Liver (tissue), 9 donors: ENCODE data around the gene F2R. TPM values are rescaled to one million over a fixed set of nuclear protein-coding genes. Genes with fewer than 3 reads are reported as not detected.

Source experiments
- DNase-seq: peaks from one replicate; pipeline ENCODE4 v3.0.0-alpha.2; 2017; ENCODE audit warnings: low spot score
- H3K27ac ChIP-seq, 2 donors: one replicate each; pipeline ENCODE4 v1.7.0; 2013; ENCODE audit warnings: inconsistent platforms in 2 of 2, low read length in 2 of 2, control low read depth in 1 of 2, low read depth in 1 of 2, mild to moderate bottlenecking in 1 of 2
- H3K27me3 ChIP-seq, 4 donors: one replicate each; pipeline versions ENCODE4 v1.6.1 to v1.7.0; 2013; ENCODE audit warnings: low read length in 3 of 4, inconsistent platforms in 1 of 4, mild to moderate bottlenecking in 1 of 4, moderate library complexity in 1 of 4; ENCODE audit not compliant: control insufficient read depth in 4 of 4, insufficient read depth in 4 of 4
- H3K36me3 ChIP-seq, 4 donors: one replicate each; pipeline versions ENCODE4 v1.6.1 to v1.7.0; 2013; ENCODE audit warnings: low read length in 3 of 4, mild to moderate bottlenecking in 3 of 4, low read depth in 1 of 4, moderate library complexity in 1 of 4; ENCODE audit not compliant: control insufficient read depth in 4 of 4, insufficient read depth in 3 of 4
- H3K4me1 ChIP-seq, 4 donors: one replicate each; pipeline versions ENCODE4 v1.6.1 to v1.7.0; 2013; ENCODE audit warnings: low read length in 3 of 4, mild to moderate bottlenecking in 3 of 4, moderate library complexity in 1 of 4; ENCODE audit not compliant: control insufficient read depth in 4 of 4, insufficient read depth in 4 of 4
- H3K4me3 ChIP-seq, 3 donors: one replicate each; pipeline versions ENCODE4 v1.6.1 to v1.7.0; 2013; ENCODE audit warnings: low read length in 3 of 3, control low read depth in 1 of 3, low read depth in 1 of 3, mild to moderate bottlenecking in 1 of 3
- H3K9ac ChIP-seq, 2 donors: one replicate each; pipeline ENCODE4 v1.7.0; 2013; ENCODE audit warnings: low read length in 2 of 2, mild to moderate bottlenecking in 2 of 2, moderate library complexity in 2 of 2, control low read depth in 1 of 2, low read depth in 1 of 2
- H3K9me3 ChIP-seq, 4 donors: one replicate each; pipeline versions ENCODE4 v1.6.1 to v1.7.0; 2013; ENCODE audit warnings: low read length in 3 of 4; ENCODE audit not compliant: control insufficient read depth in 4 of 4
- EGR1 ChIP-seq, 2 donors: IDR thresholded peaks; 2 replicates each; pipeline ENCODE4 v1.6.1; 2016 to 2018; ENCODE audit warnings: antibody characterized with exemption in 2 of 2, low read depth in 2 of 2
- FOXA1 ChIP-seq: IDR thresholded peaks from 2 replicates; pipeline ENCODE4 v1.6.1; 2016; ENCODE audit warnings: antibody characterized with exemption
- FOXA2 ChIP-seq: IDR thresholded peaks from 2 replicates; pipeline ENCODE4 v1.6.1; 2016; ENCODE audit warnings: antibody characterized with exemption
- HNF4A ChIP-seq, 2 donors: conservative IDR thresholded peaks; 2 replicates each; pipeline ENCODE4 v1.6.1; 2016; ENCODE audit warnings: antibody characterized with exemption in 2 of 2, mild to moderate bottlenecking in 2 of 2
- HNF4G ChIP-seq: IDR thresholded peaks from 2 replicates; pipeline ENCODE4 v1.6.1; 2016; ENCODE audit warnings: antibody characterized with exemption
- JUND ChIP-seq, 2 donors: IDR thresholded peaks; 2 replicates each; pipeline ENCODE4 v1.6.1; 2016; ENCODE audit warnings: antibody characterized with exemption in 2 of 2
- NR2F2 ChIP-seq: IDR thresholded peaks from 2 replicates; pipeline ENCODE4 v1.6.1; 2016; ENCODE audit warnings: antibody characterized with exemption
- RAD21 ChIP-seq, 2 donors: IDR thresholded peaks; 2 replicates each; pipeline ENCODE4 v1.6.1; 2016; ENCODE audit warnings: antibody characterized with exemption in 2 of 2, mild to moderate bottlenecking in 2 of 2
- RXRA ChIP-seq, 2 donors: IDR thresholded peaks; 2 replicates each; pipeline ENCODE4 v1.6.1; 2017 to 2018; ENCODE audit warnings: antibody characterized with exemption in 2 of 2, mild to moderate bottlenecking in 1 of 2
- SP1 ChIP-seq: IDR thresholded peaks from 2 replicates; pipeline ENCODE4 v1.6.1; 2018; ENCODE audit warnings: antibody characterized with exemption, mild to moderate bottlenecking
- TAF1 ChIP-seq: conservative IDR thresholded peaks from 2 replicates; pipeline ENCODE4 v1.6.1; 2016; ENCODE audit warnings: antibody characterized with exemption, mild to moderate bottlenecking
- WGBS: extraction: QIAGEN DNeasy Blood & Tissue Kit; methylation state at CpG from one replicate; pipeline ENCODE4 v1.1.7; 2013; 5-methylcytosine and 5-hydroxymethylcytosine counted together
- polyA plus RNA-seq, 2 donors: library from polyadenylated mRNA; stranded (reverse) in 1 of 2; unstranded in 1 of 2; fragments of 200-250 nt in 1 of 2; fragments of >200 nt in 1 of 2; fragmentation: Nextera tagmentation in 1 of 2; extraction: Ambion mirVana in 1 of 2; gene quantifications; one replicate each; pipeline versions ENCODE4 v1.2.1 to v1.2.3, GENCODE V29; 2013 to 2015
- total RNA-seq, 2 donors: library from RNA; depleted of rRNA; stranded (reverse); fragments of >200 nt; gene quantifications; one replicate each; pipeline ENCODE4 v1.2.3, GENCODE V29; 2014
- TF ChIP-seq, protein P1 (sequence below): IDR thresholded peaks from 2 replicates; pipeline ENCODE4 v1.6.1; 2016; ENCODE audit warnings: antibody characterized with exemption, mild to moderate bottlenecking
- TF ChIP-seq, protein P2 (sequence below): IDR thresholded peaks from 2 replicates; pipeline ENCODE4 v1.6.1; 2016; ENCODE audit warnings: antibody characterized with exemption
- TF ChIP-seq, protein P3 (sequence below): IDR thresholded peaks from 2 replicates; pipeline ENCODE4 v1.6.1; 2016; ENCODE audit warnings: antibody characterized with exemption
- TF ChIP-seq, protein P4 (sequence below): fragments of 150-350 bp; IDR thresholded peaks from 2 replicates; pipeline ENCODE4 v1.5.1; 2017; ENCODE audit warnings: improper control_type of control experiment, low read depth, low read length; ENCODE audit not compliant: missing input control
- donor health status: healthy.
- donor health status: healthy.
- donor health status: healthy.
- donor health status: healthy.
- donor health status: healthy.

The F2R gene
- total and polyA plus RNA-seq, 4 donors, result 5.9 to 18.7 (median 9.5) TPM

DNA sequence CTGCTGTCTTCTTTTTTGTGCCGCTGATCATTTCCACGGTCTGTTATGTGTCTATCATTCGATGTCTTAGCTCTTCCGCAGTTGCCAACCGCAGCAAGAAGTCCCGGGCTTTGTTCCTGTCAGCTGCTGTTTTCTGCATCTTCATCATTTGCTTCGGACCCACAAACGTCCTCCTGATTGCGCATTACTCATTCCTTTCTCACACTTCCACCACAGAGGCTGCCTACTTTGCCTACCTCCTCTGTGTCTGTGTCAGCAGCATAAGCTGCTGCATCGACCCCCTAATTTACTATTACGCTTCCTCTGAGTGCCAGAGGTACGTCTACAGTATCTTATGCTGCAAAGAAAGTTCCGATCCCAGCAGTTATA is 17.1 kb downstream of the F2R start (continued):
- TF ChIP-seq, protein P1, sequence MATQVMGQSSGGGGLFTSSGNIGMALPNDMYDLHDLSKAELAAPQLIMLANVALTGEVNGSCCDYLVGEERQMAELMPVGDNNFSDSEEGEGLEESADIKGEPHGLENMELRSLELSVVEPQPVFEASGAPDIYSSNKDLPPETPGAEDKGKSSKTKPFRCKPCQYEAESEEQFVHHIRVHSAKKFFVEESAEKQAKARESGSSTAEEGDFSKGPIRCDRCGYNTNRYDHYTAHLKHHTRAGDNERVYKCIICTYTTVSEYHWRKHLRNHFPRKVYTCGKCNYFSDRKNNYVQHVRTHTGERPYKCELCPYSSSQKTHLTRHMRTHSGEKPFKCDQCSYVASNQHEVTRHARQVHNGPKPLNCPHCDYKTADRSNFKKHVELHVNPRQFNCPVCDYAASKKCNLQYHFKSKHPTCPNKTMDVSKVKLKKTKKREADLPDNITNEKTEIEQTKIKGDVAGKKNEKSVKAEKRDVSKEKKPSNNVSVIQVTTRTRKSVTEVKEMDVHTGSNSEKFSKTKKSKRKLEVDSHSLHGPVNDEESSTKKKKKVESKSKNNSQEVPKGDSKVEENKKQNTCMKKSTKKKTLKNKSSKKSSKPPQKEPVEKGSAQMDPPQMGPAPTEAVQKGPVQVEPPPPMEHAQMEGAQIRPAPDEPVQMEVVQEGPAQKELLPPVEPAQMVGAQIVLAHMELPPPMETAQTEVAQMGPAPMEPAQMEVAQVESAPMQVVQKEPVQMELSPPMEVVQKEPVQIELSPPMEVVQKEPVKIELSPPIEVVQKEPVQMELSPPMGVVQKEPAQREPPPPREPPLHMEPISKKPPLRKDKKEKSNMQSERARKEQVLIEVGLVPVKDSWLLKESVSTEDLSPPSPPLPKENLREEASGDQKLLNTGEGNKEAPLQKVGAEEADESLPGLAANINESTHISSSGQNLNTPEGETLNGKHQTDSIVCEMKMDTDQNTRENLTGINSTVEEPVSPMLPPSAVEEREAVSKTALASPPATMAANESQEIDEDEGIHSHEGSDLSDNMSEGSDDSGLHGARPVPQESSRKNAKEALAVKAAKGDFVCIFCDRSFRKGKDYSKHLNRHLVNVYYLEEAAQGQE, result no peak
- no peak for TF ChIP-seq TAF1

DNA sequence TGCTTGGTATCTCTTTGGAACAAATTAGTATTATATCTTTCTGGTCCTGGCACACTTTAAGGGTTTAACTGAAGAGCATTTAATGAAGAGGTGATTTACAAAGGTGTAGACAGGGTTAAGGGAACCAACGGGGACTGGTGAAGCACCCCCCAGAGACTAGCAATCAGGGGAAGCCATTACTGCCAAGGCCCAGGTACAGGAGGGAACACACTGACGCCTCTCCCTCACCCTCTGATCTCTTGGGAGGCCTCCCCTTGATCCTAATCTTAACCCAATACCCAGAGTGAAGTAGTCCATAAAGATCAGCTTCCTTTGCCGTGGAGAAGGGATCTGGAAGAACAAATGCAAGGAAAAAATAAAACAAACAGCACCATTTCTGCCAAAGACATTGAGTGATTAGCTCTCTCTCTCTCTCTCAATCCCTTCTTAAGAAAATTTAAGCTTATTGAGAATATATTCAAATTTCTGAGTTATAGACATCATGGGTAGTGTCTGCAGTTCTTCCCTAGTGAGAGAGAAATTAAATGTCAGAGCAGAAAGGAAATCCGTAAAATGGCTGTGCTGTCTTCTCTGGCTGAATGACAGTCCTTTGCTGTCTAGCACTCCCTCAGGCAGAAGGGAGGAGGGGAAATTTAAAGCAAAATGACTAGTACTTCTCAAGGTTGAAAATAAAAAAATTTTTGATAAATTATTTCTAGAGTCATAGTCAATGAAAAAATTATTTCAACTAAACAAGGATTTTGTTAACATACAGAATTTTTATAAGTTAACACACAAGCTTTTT is 20.0 kb downstream of the F2R start:
- 85% methylated on average over 4 of the region's 4 CpGs for WGBS
- Histone ChIP-seq H3K4me1 (no peaks in the 10 kb centered on the region), H3K27ac (no peak overlapping the region)

DNA sequence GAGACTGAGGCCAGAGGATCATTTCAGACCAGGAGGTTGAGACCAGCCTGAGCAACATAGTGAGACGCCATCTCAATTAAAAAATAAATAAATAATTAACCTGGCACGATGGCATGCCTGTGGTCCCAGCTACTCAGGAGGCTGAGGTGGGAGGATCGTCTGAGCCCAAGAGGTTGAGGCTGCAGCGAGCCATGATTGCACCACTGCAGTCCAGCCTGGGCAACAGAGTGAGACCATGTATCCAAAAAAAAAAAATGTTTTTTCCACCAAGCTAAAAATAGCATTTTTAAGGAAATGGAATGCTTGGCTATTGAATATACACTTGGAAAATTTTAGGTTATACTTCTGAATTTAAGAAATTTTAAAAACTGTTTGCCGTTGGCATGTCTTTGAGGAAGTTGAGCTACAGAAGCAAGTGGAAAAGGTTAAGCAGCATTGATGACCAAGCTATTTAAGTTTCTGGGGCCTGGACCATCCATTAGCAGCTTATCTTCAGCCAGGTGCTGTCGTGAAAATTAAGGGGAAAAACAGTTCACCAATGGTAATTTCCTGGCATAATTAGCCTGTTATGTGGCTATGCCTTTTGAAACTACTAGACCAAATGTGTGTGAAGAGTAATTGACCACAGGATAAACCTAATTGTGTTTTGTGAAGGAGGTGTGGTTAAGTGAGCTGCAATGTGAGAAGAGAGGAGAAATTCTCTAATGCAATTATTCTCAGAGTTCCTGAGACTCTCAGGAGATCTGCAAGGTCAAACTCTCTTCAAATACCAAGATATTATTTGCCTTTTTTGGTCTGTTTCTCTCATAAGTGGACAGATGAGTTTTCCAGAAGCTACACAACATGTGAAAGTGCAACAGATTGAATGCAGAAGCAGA is 21.0 kb downstream of the F2R start:
- DNase-seq, result no peak
- no peaks in the 10 kb centered on the region for H3K36me3 ChIP-seq
- H3K4me1 ChIP-seq, result no peaks in the 10 kb centered on the region
- H3K27ac ChIP-seq, result no peak overlapping the region
- no peak overlapping the region for H3K9ac ChIP-seq
- 87% methylated on average over 6 of the region's 6 CpGs for WGBS
- H3K9me3 ChIP-seq, result no peaks in the 10 kb centered on the region
- no peak overlapping the region for H3K4me3 ChIP-seq
- no peaks in the 10 kb centered on the region for H3K27me3 ChIP-seq
- TF ChIP-seq EGR1 (IDR thresholded peaks at IDR 0.05; ENCODE audit: low read depth in 2 of 2) (no peak), RXRA (IDR thresholded peaks at IDR 0.05) (no peak), HNF4A (conservative IDR thresholded peaks at IDR 0.05) (no peak), FOXA2 (no peak), TAF1 (no peak), SP1 (no peak), NR2F2 (no peak), HNF4G (no peak), JUND (IDR thresholded peaks at IDR 0.05) (no peak), RAD21 (IDR thresholded peaks at IDR 0.05) (no peak), FOXA1 (no peak)
- TF ChIP-seq, protein P2, sequence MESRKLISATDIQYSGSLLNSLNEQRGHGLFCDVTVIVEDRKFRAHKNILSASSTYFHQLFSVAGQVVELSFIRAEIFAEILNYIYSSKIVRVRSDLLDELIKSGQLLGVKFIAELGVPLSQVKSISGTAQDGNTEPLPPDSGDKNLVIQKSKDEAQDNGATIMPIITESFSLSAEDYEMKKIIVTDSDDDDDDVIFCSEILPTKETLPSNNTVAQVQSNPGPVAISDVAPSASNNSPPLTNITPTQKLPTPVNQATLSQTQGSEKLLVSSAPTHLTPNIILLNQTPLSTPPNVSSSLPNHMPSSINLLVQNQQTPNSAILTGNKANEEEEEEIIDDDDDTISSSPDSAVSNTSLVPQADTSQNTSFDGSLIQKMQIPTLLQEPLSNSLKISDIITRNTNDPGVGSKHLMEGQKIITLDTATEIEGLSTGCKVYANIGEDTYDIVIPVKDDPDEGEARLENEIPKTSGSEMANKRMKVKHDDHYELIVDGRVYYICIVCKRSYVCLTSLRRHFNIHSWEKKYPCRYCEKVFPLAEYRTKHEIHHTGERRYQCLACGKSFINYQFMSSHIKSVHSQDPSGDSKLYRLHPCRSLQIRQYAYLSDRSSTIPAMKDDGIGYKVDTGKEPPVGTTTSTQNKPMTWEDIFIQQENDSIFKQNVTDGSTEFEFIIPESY, result no peak
- TF ChIP-seq, protein P3, sequence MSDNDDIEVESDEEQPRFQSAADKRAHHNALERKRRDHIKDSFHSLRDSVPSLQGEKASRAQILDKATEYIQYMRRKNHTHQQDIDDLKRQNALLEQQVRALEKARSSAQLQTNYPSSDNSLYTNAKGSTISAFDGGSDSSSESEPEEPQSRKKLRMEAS, result no peak
- TF ChIP-seq, protein P1, result no peak

More for the DNA sequence above, 20.0 kb downstream of the F2R start:
- H3K27me3 ChIP-seq, result no peaks in the 10 kb centered on the region
- H3K36me3 ChIP-seq, result no peaks in the 10 kb centered on the region
- TF ChIP-seq, protein P4, sequence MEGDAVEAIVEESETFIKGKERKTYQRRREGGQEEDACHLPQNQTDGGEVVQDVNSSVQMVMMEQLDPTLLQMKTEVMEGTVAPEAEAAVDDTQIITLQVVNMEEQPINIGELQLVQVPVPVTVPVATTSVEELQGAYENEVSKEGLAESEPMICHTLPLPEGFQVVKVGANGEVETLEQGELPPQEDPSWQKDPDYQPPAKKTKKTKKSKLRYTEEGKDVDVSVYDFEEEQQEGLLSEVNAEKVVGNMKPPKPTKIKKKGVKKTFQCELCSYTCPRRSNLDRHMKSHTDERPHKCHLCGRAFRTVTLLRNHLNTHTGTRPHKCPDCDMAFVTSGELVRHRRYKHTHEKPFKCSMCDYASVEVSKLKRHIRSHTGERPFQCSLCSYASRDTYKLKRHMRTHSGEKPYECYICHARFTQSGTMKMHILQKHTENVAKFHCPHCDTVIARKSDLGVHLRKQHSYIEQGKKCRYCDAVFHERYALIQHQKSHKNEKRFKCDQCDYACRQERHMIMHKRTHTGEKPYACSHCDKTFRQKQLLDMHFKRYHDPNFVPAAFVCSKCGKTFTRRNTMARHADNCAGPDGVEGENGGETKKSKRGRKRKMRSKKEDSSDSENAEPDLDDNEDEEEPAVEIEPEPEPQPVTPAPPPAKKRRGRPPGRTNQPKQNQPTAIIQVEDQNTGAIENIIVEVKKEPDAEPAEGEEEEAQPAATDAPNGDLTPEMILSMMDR, result no peak
- no peak overlapping the region for H3K4me3 ChIP-seq
- H3K9me3 ChIP-seq, result no peaks in the 10 kb centered on the region
- no peak overlapping the region for H3K9ac ChIP-seq
- no peak for DNase-seq
